Esophagus muscularis mucosa (tissue), 4 donors: Measurements from ENCODE around the gene TBC1D8.

Experiments
- CTCF ChIP-seq, 3 experiments: fragments of 200-600 bp in 2 of 3; fragments of 450-650 bp in 1 of 3; sonication (generic) in 2 of 3; IDR thresholded peaks; one replicate each; pipeline ENCODE4 v1.5.1; 2017 to 2019; ENCODE audit warnings: antibody characterized with exemption in 3 of 3, mild to moderate bottlenecking in 2 of 3, moderate library complexity in 1 of 3
- EP300 ChIP-seq: sonication (generic); formaldehyde crosslinking; IDR thresholded peaks from one replicate; pipeline ENCODE4 v1.6.1; 2017; ENCODE audit warnings: antibody characterized with exemption
- POLR2A ChIP-seq: fragments of 450-650 bp; IDR thresholded peaks from one replicate; pipeline ENCODE4 v1.6.1; 2017; ENCODE audit warnings: antibody characterized with exemption, moderate library complexity, mild to moderate bottlenecking, low read depth
- POLR2AphosphoS5 ChIP-seq, 2 donors: sonication (generic); formaldehyde crosslinking; IDR thresholded peaks; one replicate each; pipeline ENCODE4 v1.6.1; 2017; ENCODE audit warnings: antibody characterized with exemption in 2 of 2

GRCh38 chr2:100991404-100991773 lies 159.8 kb downstream of the TBC1D8 start:
- TF ChIP-seq CTCF (IDR thresholded peaks at IDR 0.05) (no peak), EP300 (no peak), POLR2A (no peak), POLR2AphosphoS5 (IDR thresholded peaks at IDR 0.05) (no peak)
